ENCODE results near the gene KBTBD3. TPM values are rescaled to one million over a fixed set of nuclear protein-coding genes. Genes with fewer than 3 reads are reported as not detected.
"Not testable (repeated sequence)": the region's sequence is repeated elsewhere in the genome, so short reads cannot be mapped to it uniquely, and the experiment has no call there.

The KBTBD3 gene
- total and polyA plus RNA-seq, 4 donors: 2.5 to 22.7 (median 5.2) TPM

- no peaks in the 10 kb centered on the region for H3K4me1 ChIP-seq (ENCODE audit: control insufficient read depth in 5 of 5, insufficient read depth in 5 of 5, low read length in 5 of 5)
- H3K9ac ChIP-seq (ENCODE audit: insufficient read depth in 1 of 2, low read length in 2 of 2): no peak overlapping the region
- TF ChIP-seq CTCF (IDR thresholded peaks at IDR 0.05; ENCODE audit: control extremely low read depth, extremely low read depth): no peak
- H3K27ac ChIP-seq (ENCODE audit: low read depth in 1 of 2, low read length in 1 of 2): no peak overlapping the region
- DNase-seq (no peak), ATAC-seq (ENCODE audit: insufficient read depth, low FRiP score) (no peak)
- no peaks in the 10 kb centered on the region for H3K9me3 ChIP-seq (ENCODE audit: control insufficient read depth in 4 of 4, insufficient read depth in 3 of 4, low read length in 3 of 4)
- H3K4me3 ChIP-seq: no peak overlapping the region
- no peaks in the 10 kb centered on the region for H3K36me3 ChIP-seq (ENCODE audit: control insufficient read depth in 4 of 4, insufficient read depth in 4 of 4, low read length in 4 of 4)
- no peaks in the 10 kb centered on the region for H3K27me3 ChIP-seq (ENCODE audit: control insufficient read depth in 3 of 3, insufficient read depth in 3 of 3, low read length in 2 of 3)
These were observed 15.8 kb downstream of the KBTBD3 start for GRCh38 chr11:106061249-106061784.

GRCh38 chr11:106059617-106060016 lies 17.5 kb downstream of the KBTBD3 start:
- WGBS, 2 donors: 97 to 98% methylated on average over 1 of the region's 1 CpG
- DNase-seq: no peak

GRCh38 chr11:106058377-106058776 lies 18.8 kb downstream of the KBTBD3 start:
- not testable (repeated sequence) for H3K9me3 ChIP-seq (ENCODE audit: control insufficient read depth in 4 of 4, insufficient read depth in 3 of 4, low read length in 3 of 4); H3K27ac ChIP-seq (ENCODE audit: low read depth in 1 of 2, low read length in 1 of 2); H3K4me3 ChIP-seq; H3K4me1 ChIP-seq (ENCODE audit: control insufficient read depth in 5 of 5, insufficient read depth in 5 of 5, low read length in 5 of 5); H3K36me3 ChIP-seq (ENCODE audit: control insufficient read depth in 4 of 4, insufficient read depth in 4 of 4, low read length in 4 of 4); ATAC-seq (ENCODE audit: insufficient read depth, low FRiP score); H3K9ac ChIP-seq (ENCODE audit: insufficient read depth in 1 of 2, low read length in 2 of 2); DNase-seq; H3K27me3 ChIP-seq (ENCODE audit: control insufficient read depth in 3 of 3, insufficient read depth in 3 of 3, low read length in 2 of 3)
- WGBS, 2 donors: 98 to 99% methylated on average over 14 of the region's 14 CpGs

More at GRCh38 chr11:106059617-106060016, 17.5 kb downstream of the KBTBD3 start:
- Histone ChIP-seq H3K27ac (ENCODE audit: low read depth in 1 of 2, low read length in 1 of 2) (no peak overlapping the region), H3K36me3 (ENCODE audit: control insufficient read depth in 4 of 4, insufficient read depth in 4 of 4, low read length in 4 of 4) (peaks cover 0 to 3% (median 0%) of the 10 kb centered on the region in 4 donors), H3K27me3 (ENCODE audit: control insufficient read depth in 3 of 3, insufficient read depth in 3 of 3, low read length in 2 of 3) (no peaks in the 10 kb centered on the region), H3K9me3 (ENCODE audit: control insufficient read depth in 4 of 4, insufficient read depth in 3 of 4, low read length in 3 of 4) (no peaks in the 10 kb centered on the region), H3K9ac (ENCODE audit: insufficient read depth in 1 of 2, low read length in 2 of 2) (no peak overlapping the region), H3K4me1 (ENCODE audit: control insufficient read depth in 5 of 5, insufficient read depth in 5 of 5, low read length in 5 of 5) (no peaks in the 10 kb centered on the region), H3K4me3 (no peak overlapping the region)
- no peak for ATAC-seq (ENCODE audit: insufficient read depth, low FRiP score)
- TF ChIP-seq CTCF (IDR thresholded peaks at IDR 0.05; ENCODE audit: control extremely low read depth, extremely low read depth): no peak

- 84 to 87% methylated on average over 2 of the region's 2 CpGs for WGBS, 2 donors
- H3K9me3 ChIP-seq (ENCODE audit: control insufficient read depth in 4 of 4, insufficient read depth in 3 of 4, low read length in 3 of 4): no peaks in the 10 kb centered on the region
- no peak for TF ChIP-seq CTCF (IDR thresholded peaks at IDR 0.05; ENCODE audit: control extremely low read depth, extremely low read depth)
- DNase-seq: no peak
- no peak overlapping the region for H3K4me3 ChIP-seq
- H3K27me3 ChIP-seq (ENCODE audit: control insufficient read depth in 3 of 3, insufficient read depth in 3 of 3, low read length in 2 of 3): no peaks in the 10 kb centered on the region
- H3K36me3 ChIP-seq (ENCODE audit: control insufficient read depth in 4 of 4, insufficient read depth in 4 of 4, low read length in 4 of 4): peaks cover 0 to 3% (median 0%) of the 10 kb centered on the region in 4 donors
- ATAC-seq (ENCODE audit: insufficient read depth, low FRiP score): no peak
- no peak overlapping the region for H3K27ac ChIP-seq (ENCODE audit: low read depth in 1 of 2, low read length in 1 of 2)
- no peaks in the 10 kb centered on the region for H3K4me1 ChIP-seq (ENCODE audit: control insufficient read depth in 5 of 5, insufficient read depth in 5 of 5, low read length in 5 of 5)
- no peak overlapping the region for H3K9ac ChIP-seq (ENCODE audit: insufficient read depth in 1 of 2, low read length in 2 of 2)
These were observed 26.0 kb downstream of the KBTBD3 start for GRCh38 chr11:106051103-106051502.
